A673 (cell line): ENCODE data around the gene MS4A3. TPM values are rescaled to one million over a fixed set of nuclear protein-coding genes. Genes with fewer than 3 reads are reported as not detected.

Experiments used
- BruUV-seq: library from RNA; stranded (reverse); fragments of 400-500 nt; replicated peaks from 2 replicates; lab custom pipeline; 2021; lab: Mats Ljungman, UMichigan
- CTCF ChIA-PET: fragments of 300-600 bp; sonication (Branson Sonifier 250); formaldehyde crosslinking; loops from one replicate; lab custom pipeline; 2022; ENCODE audit warnings: antibody characterized with exemption; lab: Charles Lee
- POLR2A ChIA-PET: fragments of 300-600 bp; sonication (Branson Sonifier 250); formaldehyde crosslinking; loops from one replicate; lab custom pipeline; 2022; ENCODE audit warnings: antibody characterized with exemption; ENCODE audit not compliant: low non-redundant PET; lab: Charles Lee
- DNase-seq: peaks from one replicate; pipeline ENCODE4 v3.0.0-alpha.2; 2015; ENCODE audit warnings: low spot score
- H3K27ac ChIP-seq: fragments of 200-600 bp; sonication (generic); 2 replicates; pipeline ENCODE4 v1.5.1; 2016; ENCODE audit warnings: mixed run types, low read depth, mild to moderate bottlenecking, mixed read lengths, antibody characterized with exemption, low read length; ENCODE audit not compliant: poor library complexity, severe bottlenecking
- H3K27me3 ChIP-seq: fragments of 200-600 bp; sonication (generic); replicated peaks from 2 replicates; pipeline ENCODE4 v1.6.1; 2017; ENCODE audit warnings: mixed run types, low read depth, mild to moderate bottlenecking, mixed read lengths, antibody characterized with exemption, low read length; ENCODE audit not compliant: insufficient read depth, poor library complexity
- H3K36me3 ChIP-seq: fragments of 200-600 bp; sonication (generic); 2 replicates; pipeline ENCODE4 v1.6.1; 2016; ENCODE audit warnings: mixed run types, mild to moderate bottlenecking, mixed read lengths, antibody characterized with exemption, low read length; ENCODE audit not compliant: insufficient read depth, poor library complexity, severe bottlenecking
- H3K4me1 ChIP-seq: fragments of 200-600 bp; sonication (generic); 2 replicates; pipeline ENCODE4 v1.6.1; 2017; ENCODE audit warnings: mixed run types, mild to moderate bottlenecking, mixed read lengths, antibody characterized with exemption, low read length; ENCODE audit not compliant: insufficient read depth, poor library complexity, severe bottlenecking
- H3K4me3 ChIP-seq: fragments of 200-600 bp; sonication (generic); 2 replicates; pipeline ENCODE4 v1.5.1; 2016; ENCODE audit warnings: low read depth, mixed run types, mild to moderate bottlenecking, mixed read lengths, low read length; ENCODE audit not compliant: poor library complexity, severe bottlenecking
- H3K9me3 ChIP-seq: fragments of 200-600 bp; sonication (generic); 2 replicates; pipeline ENCODE4 v1.6.1; 2016; ENCODE audit warnings: mixed run types, low read depth, mild to moderate bottlenecking, mixed read lengths, antibody characterized with exemption, low read length; ENCODE audit not compliant: poor library complexity, severe bottlenecking
- CTCF ChIP-seq: fragments of 300-800, 200-600 bp; sonication (generic); conservative IDR thresholded peaks from 2 replicates; pipeline ENCODE4 v1.5.1; 2017; ENCODE audit warnings: low read depth, mild to moderate bottlenecking, antibody characterized with exemption, low read length, moderate library complexity, mixed read lengths
- EZH2 ChIP-seq: fragments of 200-600 bp; sonication (generic); IDR thresholded peaks from 2 replicates; pipeline ENCODE4 v1.6.1; 2017; ENCODE audit warnings: borderline replicate concordance, low read depth, mild to moderate bottlenecking, mixed read lengths, antibody characterized with exemption, low read length; ENCODE audit not compliant: poor library complexity, severe bottlenecking
- intact Hi-C: fragments of 100-400 bp; cut with micrococcal nuclease; formaldehyde crosslinking; loops from one replicate; pipeline ENCODE4 v1.10.0; 2022; ENCODE audit not compliant: unreplicated experiment
- total RNA-seq: library from RNA; stranded (reverse); gene quantifications from 2 replicates; pipeline ENCODE4 v1.2.3, GENCODE V29; 2021

Gene MS4A3
- total RNA-seq, 1 experiment from 2014 or later, result not detected

- Histone ChIP-seq H3K36me3 (no peaks in the 10 kb centered on the region), H3K4me1 (no peaks in the 10 kb centered on the region), H3K27ac (no peak overlapping the region), H3K4me3 (no peak overlapping the region), H3K27me3 (peaks cover 61% of the 10 kb centered on the region), H3K9me3 (no peaks in the 10 kb centered on the region)
- POLR2A ChIA-PET, result no interaction called here
- no peak for TF ChIP-seq EZH2
- TF ChIP-seq CTCF, result no peak
- intact Hi-C loops, result no loop called here
- DNase-seq, result no peak
- BruUV-seq, result no TSS peak
- CTCF ChIA-PET, result interaction anchor here (0.6 to 0.7 kb wide), 2 partner anchors 10 to 254 kb away, joined by 4 to 5 read pairs; no protein-coding TSS in a partner anchor
These were observed 28.3 kb downstream of the MS4A3 start for GRCh38 chr11:60084631-60085273.

- CTCF ChIA-PET, result no interaction called here
- Histone ChIP-seq H3K27me3 (peaks cover 59% of the 10 kb centered on the region), H3K27ac (no peak overlapping the region), H3K4me3 (no peak overlapping the region), H3K4me1 (no peaks in the 10 kb centered on the region), H3K36me3 (no peaks in the 10 kb centered on the region), H3K9me3 (no peaks in the 10 kb centered on the region)
- TF ChIP-seq CTCF (no peak), EZH2 (no peak)
- DNase-seq, result no peak
- POLR2A ChIA-PET, result no interaction called here
- BruUV-seq, result no TSS peak
- intact Hi-C loops, result no loop called here
These were observed 29.4 kb downstream of the MS4A3 start for GRCh38 chr11:60085909-60086308.

GRCh38 chr11:60087239-60087638, 30.8 kb downstream of the MS4A3 start:
- H3K27me3 ChIP-seq, result peaks cover 57% of the 10 kb centered on the region

More at GRCh38 chr11:60087239-60087638, 30.8 kb downstream of the MS4A3 start:
- TF ChIP-seq EZH2 (no peak), CTCF (no peak)
- Histone ChIP-seq H3K4me1 (no peaks in the 10 kb centered on the region), H3K36me3 (no peaks in the 10 kb centered on the region), H3K9me3 (no peaks in the 10 kb centered on the region), H3K27ac (no peak overlapping the region), H3K4me3 (no peak overlapping the region)
- no peak for DNase-seq
- intact Hi-C loops, result no loop called here
- ChIA-PET POLR2A (no interaction called here), CTCF (no interaction called here)
- no TSS peak for BruUV-seq
